Neural progenitor cell (in vitro differentiated cells): ENCODE data around the gene TRABD. TPM values are rescaled to one million over a fixed set of nuclear protein-coding genes. Genes with fewer than 3 reads are reported as not detected.

Source experiments
- DNase-seq: peaks from one replicate; pipeline ENCODE4 v3.0.0-alpha.2; 2016; ENCODE audit warnings: low spot score
- H2AFZ ChIP-seq: fragments of 200-600 bp; sonication (generic); replicated peaks from 2 replicates; pipeline ENCODE4 v1.6.1; 2016; ENCODE audit warnings: antibody characterized with exemption
- H3F3A ChIP-seq: fragments of 200-600 bp; sonication (generic); 2 replicates; pipeline ENCODE4 v1.6.1; 2016; ENCODE audit warnings: antibody characterized with exemption, low read depth
- H3K27ac ChIP-seq: fragments of 200-600 bp; sonication (generic); 2 replicates; pipeline ENCODE4 v1.5.1; 2016; ENCODE audit warnings: mild to moderate bottlenecking
- H3K27me3 ChIP-seq: fragments of 200-600 bp; sonication (generic); 2 replicates; pipeline ENCODE4 v1.6.1; 2016; ENCODE audit warnings: mild to moderate bottlenecking, moderate library complexity
- H3K36me3 ChIP-seq: fragments of 200-600 bp; sonication (generic); 2 replicates; pipeline ENCODE4 v1.5.1; 2016
- H3K4me1 ChIP-seq: fragments of 200-600 bp; sonication (generic); 2 replicates; pipeline ENCODE4 v1.6.1; 2016; ENCODE audit warnings: mixed run types
- H3K4me2 ChIP-seq: fragments of 200-600 bp; sonication (generic); 2 replicates; pipeline ENCODE4 v1.6.1; 2016
- H3K4me3 ChIP-seq: fragments of 200-600 bp; sonication (generic); 2 replicates; pipeline ENCODE4 v1.5.1; 2016
- H3K79me2 ChIP-seq: fragments of 200-600 bp; sonication (generic); 2 replicates; pipeline ENCODE4 v1.6.1; 2016; ENCODE audit warnings: low read depth
- H3K9ac ChIP-seq: fragments of 200-600 bp; sonication (generic); 2 replicates; pipeline ENCODE4 v1.6.1; 2016
- H3K9me3 ChIP-seq: fragments of 200-600 bp; sonication (generic); 2 replicates; pipeline ENCODE4 v1.5.1; 2016; ENCODE audit warnings: low read depth
- H4K20me1 ChIP-seq: fragments of 200-600 bp; sonication (generic); 2 replicates; pipeline ENCODE4 v1.6.1; 2016; ENCODE audit warnings: low read depth
- H3K27ac Mint-ChIP-seq: 3 replicates; pipeline ENCODE4 v1.8.0; 2021; ENCODE audit warnings: mixed read lengths
- H3K27me3 Mint-ChIP-seq: 2 replicates; pipeline ENCODE4 v1.8.0; 2022; ENCODE audit warnings: low read depth, mild to moderate bottlenecking, inconsistent platforms, moderate library complexity, mixed read lengths; ENCODE audit not compliant: insufficient read depth
- H3K36me3 Mint-ChIP-seq: 3 replicates; pipeline ENCODE4 v1.8.0; 2021; ENCODE audit warnings: mixed read lengths
- H3K4me1 Mint-ChIP-seq: 3 replicates; pipeline ENCODE4 v1.8.0; 2021; ENCODE audit warnings: mixed read lengths
- H3K4me3 Mint-ChIP-seq: 3 replicates; pipeline ENCODE4 v1.8.0; 2021; ENCODE audit warnings: mild to moderate bottlenecking, moderate library complexity, mixed read lengths
- H3K9me3 Mint-ChIP-seq: 3 replicates; pipeline ENCODE4 v1.8.0; 2020; ENCODE audit warnings: mixed read lengths
- EZH2 ChIP-seq: fragments of 200-600 bp; sonication (generic); IDR thresholded peaks from 2 replicates; pipeline ENCODE4 v1.6.1; 2017; ENCODE audit warnings: antibody characterized with exemption, mild to moderate bottlenecking, moderate library complexity
- EZH2phosphoT487 ChIP-seq: fragments of 200-600 bp; sonication (generic); IDR thresholded peaks from 2 replicates; pipeline ENCODE4 v1.6.1; 2017; ENCODE audit warnings: antibody characterized with exemption
- total RNA-seq: library from RNA; depleted of rRNA; stranded (reverse); fragments of >200 nt; gene quantifications from 2 replicates; pipeline ENCODE4 v1.2.3, GENCODE V29; 2015; ENCODE audit warnings: low replicate concordance
- TF ChIP-seq, protein P1 (sequence below): fragments of 200-600 bp; sonication (generic); IDR thresholded peaks from 2 replicates; pipeline ENCODE4 v1.5.1; 2017; ENCODE audit warnings: antibody characterized with exemption, mild to moderate bottlenecking

The TRABD gene
- total RNA-seq, 1 donor from 2014 or later: 15.4 TPM

DNA sequence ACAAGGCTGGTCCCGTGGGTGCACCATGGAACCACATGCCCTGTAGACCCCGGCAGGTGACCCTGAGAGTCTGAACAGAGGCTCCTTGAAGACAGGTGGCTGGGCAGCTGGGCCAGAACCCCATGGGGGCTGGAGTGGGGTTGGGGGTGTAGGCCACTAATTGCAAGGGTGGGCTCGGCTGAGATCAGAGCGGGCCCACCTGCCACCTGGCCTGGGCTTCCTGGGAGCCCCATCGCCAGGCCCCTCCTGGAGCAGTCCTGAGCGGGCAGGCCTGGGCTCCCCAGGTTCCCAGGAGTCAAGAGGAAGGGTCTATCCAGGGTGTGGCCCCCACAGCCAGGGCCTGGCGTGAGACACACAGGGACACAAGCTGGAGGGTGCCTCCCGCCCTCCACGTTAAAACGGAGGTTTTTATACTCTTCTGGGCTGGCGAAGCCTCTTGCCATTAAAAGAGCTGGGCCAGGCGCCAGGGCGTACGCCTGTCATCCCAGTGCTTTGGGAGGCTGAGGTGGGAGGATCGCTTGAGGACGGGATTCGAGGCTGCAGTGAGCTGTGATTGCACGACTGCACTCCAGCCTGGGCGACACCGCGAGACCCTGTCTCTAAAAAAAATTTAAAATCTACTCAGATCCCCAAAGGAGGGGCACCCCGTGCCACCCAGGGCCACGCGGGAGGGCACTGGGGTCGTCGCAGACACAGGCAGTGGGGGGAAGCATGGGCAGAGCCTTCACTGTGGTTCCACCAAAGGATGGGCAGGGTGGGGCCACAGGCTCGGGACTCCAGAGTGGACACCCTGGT, 4.8 kb upstream of the TRABD start:
- no peak overlapping the region for H3K4me3 ChIP-seq
- peaks cover 16% of the 10 kb centered on the region for H3K27me3 ChIP-seq
- no peak overlapping the region for H3K9ac ChIP-seq
- Mint-ChIP-seq H3K36me3 (peaks cover 2% of the 10 kb centered on the region), H3K4me1 (peaks cover 13% of the 10 kb centered on the region), H3K9me3 (no peaks in the 10 kb centered on the region), H3K27ac (no peak overlapping the region), H3K27me3 (peaks cover 3% of the 10 kb centered on the region), H3K4me3 (no peak overlapping the region)
- no peak overlapping the region for H3K4me2 ChIP-seq
- H3K79me2 ChIP-seq: no peaks in the 10 kb centered on the region
- no peaks in the 10 kb centered on the region for H4K20me1 ChIP-seq
- no peak overlapping the region for H3K27ac ChIP-seq
- H3K9me3 ChIP-seq: no peaks in the 10 kb centered on the region
- no peak for DNase-seq
- H2AFZ ChIP-seq: no peak overlapping the region
- TF ChIP-seq EZH2 (no peak), EZH2phosphoT487 (no peak)
- H3K4me1 ChIP-seq: peaks cover 11% of the 10 kb centered on the region
- no peaks in the 10 kb centered on the region for H3K36me3 ChIP-seq
- peaks cover 4% of the 10 kb centered on the region for H3F3A ChIP-seq

GRCh38 chr22:50182176-50183081, 3.3 kb upstream of the TRABD start:
- peaks cover 15% of the 10 kb centered on the region for H3K79me2 ChIP-seq
- no peak for DNase-seq
- peaks cover 16% of the 10 kb centered on the region for H3K27me3 ChIP-seq
- peaks cover 15% of the 10 kb centered on the region for H3K4me1 Mint-ChIP-seq
- no peak overlapping the region for H3K4me3 Mint-ChIP-seq
- no peak overlapping the region for H3K9ac ChIP-seq
- H3K27ac ChIP-seq: no peak overlapping the region
- H3K36me3 Mint-ChIP-seq: peaks cover 2% of the 10 kb centered on the region
- peaks cover 14% of the 10 kb centered on the region for H3K4me1 ChIP-seq
- no peaks in the 10 kb centered on the region for H3K9me3 ChIP-seq
- H3K36me3 ChIP-seq: no peaks in the 10 kb centered on the region
- no peak overlapping the region for H2AFZ ChIP-seq
- H3K4me2 ChIP-seq: no peak overlapping the region
- no peak overlapping the region for H3K4me3 ChIP-seq
- peaks cover 11% of the 10 kb centered on the region for H4K20me1 ChIP-seq
- peaks cover 3% of the 10 kb centered on the region for H3K27me3 Mint-ChIP-seq
- TF ChIP-seq, protein P1, sequence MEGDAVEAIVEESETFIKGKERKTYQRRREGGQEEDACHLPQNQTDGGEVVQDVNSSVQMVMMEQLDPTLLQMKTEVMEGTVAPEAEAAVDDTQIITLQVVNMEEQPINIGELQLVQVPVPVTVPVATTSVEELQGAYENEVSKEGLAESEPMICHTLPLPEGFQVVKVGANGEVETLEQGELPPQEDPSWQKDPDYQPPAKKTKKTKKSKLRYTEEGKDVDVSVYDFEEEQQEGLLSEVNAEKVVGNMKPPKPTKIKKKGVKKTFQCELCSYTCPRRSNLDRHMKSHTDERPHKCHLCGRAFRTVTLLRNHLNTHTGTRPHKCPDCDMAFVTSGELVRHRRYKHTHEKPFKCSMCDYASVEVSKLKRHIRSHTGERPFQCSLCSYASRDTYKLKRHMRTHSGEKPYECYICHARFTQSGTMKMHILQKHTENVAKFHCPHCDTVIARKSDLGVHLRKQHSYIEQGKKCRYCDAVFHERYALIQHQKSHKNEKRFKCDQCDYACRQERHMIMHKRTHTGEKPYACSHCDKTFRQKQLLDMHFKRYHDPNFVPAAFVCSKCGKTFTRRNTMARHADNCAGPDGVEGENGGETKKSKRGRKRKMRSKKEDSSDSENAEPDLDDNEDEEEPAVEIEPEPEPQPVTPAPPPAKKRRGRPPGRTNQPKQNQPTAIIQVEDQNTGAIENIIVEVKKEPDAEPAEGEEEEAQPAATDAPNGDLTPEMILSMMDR: no peak
- TF ChIP-seq EZH2 (no peak), EZH2phosphoT487 (no peak)
- no peaks in the 10 kb centered on the region for H3K9me3 Mint-ChIP-seq
- peaks cover 6% of the 10 kb centered on the region for H3F3A ChIP-seq
- no peak overlapping the region for H3K27ac Mint-ChIP-seq

- no peak overlapping the region for H3K4me3 ChIP-seq
- H3K27ac Mint-ChIP-seq: no peak overlapping the region
- H3K4me1 Mint-ChIP-seq: peaks cover 14% of the 10 kb centered on the region
- H3K36me3 Mint-ChIP-seq: no peaks in the 10 kb centered on the region
- H3K9me3 Mint-ChIP-seq: no peaks in the 10 kb centered on the region
- H2AFZ ChIP-seq: no peak overlapping the region
- peaks cover 6% of the 10 kb centered on the region for H3F3A ChIP-seq
- no peak overlapping the region for H3K27ac ChIP-seq
- H3K4me3 Mint-ChIP-seq: peak overlapping the region; percentile 55
- no peak overlapping the region for H3K4me2 ChIP-seq
- peaks cover 17% of the 10 kb centered on the region for H3K79me2 ChIP-seq
- peaks cover 14% of the 10 kb centered on the region for H3K4me1 ChIP-seq
- no peaks in the 10 kb centered on the region for H3K9me3 ChIP-seq
- H3K36me3 ChIP-seq: no peaks in the 10 kb centered on the region
- H3K27me3 Mint-ChIP-seq: peaks cover 3% of the 10 kb centered on the region
- peaks cover 16% of the 10 kb centered on the region for H3K27me3 ChIP-seq
- TF ChIP-seq EZH2: no peak
- no peak overlapping the region for H3K9ac ChIP-seq
- peaks cover 16% of the 10 kb centered on the region for H4K20me1 ChIP-seq
- no peak for DNase-seq
Observed at GRCh38 chr22:50183141-50183971, 2.4 kb upstream of the TRABD start.
